ENCODE results near the gene CSRNP3.

Gene CSRNP3

GRCh38 chr2:165593081-165593480 lies 123.6 kb downstream of the CSRNP3 start:
- no peak for DNase-seq

GRCh38 chr2:165594231-165594934 lies 124.9 kb downstream of the CSRNP3 start:
- DNase-seq, result no peak

GRCh38 chr2:165594935-165595255 lies 125.4 kb downstream of the CSRNP3 start:
- no peak for DNase-seq

GRCh38 chr2:165596788-165597187 lies 127.3 kb downstream of the CSRNP3 start:
- DNase-seq, result no peak

- DNase-seq, result no peak
These were observed 131.8 kb downstream of the CSRNP3 start for GRCh38 chr2:165601065-165601830.

- DNase-seq, result no peak
These were observed 132.5 kb downstream of the CSRNP3 start for GRCh38 chr2:165601928-165602521.

- DNase-seq, result no peak
These were observed 140.2 kb downstream of the CSRNP3 start for GRCh38 chr2:165609672-165610071.

- no peak for DNase-seq
These were observed 141.1 kb downstream of the CSRNP3 start for GRCh38 chr2:165610591-165611029.

- no peak for DNase-seq
These were observed 148.4 kb downstream of the CSRNP3 start for GRCh38 chr2:165617741-165618481.

- DNase-seq, result no peak
These were observed 149.3 kb downstream of the CSRNP3 start for GRCh38 chr2:165618806-165619205.

GRCh38 chr2:165621086-165621560 lies 151.6 kb downstream of the CSRNP3 start:
- DNase-seq, result no peak

- no peak for DNase-seq
These were observed 153.7 kb downstream of the CSRNP3 start for GRCh38 chr2:165623161-165623560.

- DNase-seq, result no peak
These were observed 154.4 kb downstream of the CSRNP3 start for GRCh38 chr2:165623783-165624469.

- no peak for DNase-seq
These were observed 154.9 kb downstream of the CSRNP3 start for GRCh38 chr2:165624470-165624800.

- DNase-seq, result no peak
These were observed 158.0 kb downstream of the CSRNP3 start for GRCh38 chr2:165627470-165627869.

GRCh38 chr2:165629776-165630175 lies 160.3 kb downstream of the CSRNP3 start:
- DNase-seq, result no peak

- no peak for DNase-seq
These were observed 160.7 kb downstream of the CSRNP3 start for GRCh38 chr2:165630236-165630635.

- no peak for DNase-seq
These were observed 161.6 kb downstream of the CSRNP3 start for GRCh38 chr2:165631089-165631488.

GRCh38 chr2:165632594-165632993 lies 163.1 kb downstream of the CSRNP3 start:
- no peak for DNase-seq

GRCh38 chr2:165633431-165633830 lies 163.9 kb downstream of the CSRNP3 start:
- DNase-seq, result no peak

- no peak for DNase-seq
These were observed 164.8 kb downstream of the CSRNP3 start for GRCh38 chr2:165634282-165634681.

- no peak for DNase-seq
These were observed 165.4 kb downstream of the CSRNP3 start for GRCh38 chr2:165634855-165635254.

GRCh38 chr2:165635532-165635931 lies 166.0 kb downstream of the CSRNP3 start:
- DNase-seq, result no peak

Measured in stimulated activated CD8-positive, alpha-beta memory T cell treated with anti-CD3 and anti-CD28 coated beads, Interleukin-4, amount 100 ng/mL, for 48 hours (primary cell).